HepG2 (cell line): Measurements from ENCODE around the gene AQP11. TPM values are rescaled to one million over a fixed set of nuclear protein-coding genes. Genes with fewer than 3 reads are reported as not detected.

Experiments used
- ATAC-seq: fragments of 200-7000 bp; cut with Tn5 transposase; 3 replicates; pipeline ENCODE4 v1.9.1; 2020; ENCODE audit warnings: mild to moderate bottlenecking, moderate library complexity
- BruUV-seq: library from RNA; stranded (reverse); fragments of 400-500 nt; replicated peaks from 2 replicates; lab custom pipeline; 2021; lab: Mats Ljungman, UMichigan
- CTCF ChIA-PET: fragments of 300-600 bp; formaldehyde crosslinking; extraction: SDS; loops from one replicate; lab custom pipeline; 2021; ENCODE audit warnings: low total read pairs, inconsistent platforms, low intra/inter-chr PET ratio; lab: Yijun Ruan, JAX
- POLR2A ChIA-PET: fragments of 350-600 bp; sonication (Branson Sonifier 250); formaldehyde crosslinking; loops from one replicate; lab custom pipeline; 2020; ENCODE audit warnings: antibody characterized with exemption, inconsistent platforms; lab: Yijun Ruan, JAX
- DNase-seq: peaks from one replicate; pipeline ENCODE4 v3.0.0-alpha.2; 2015; ENCODE audit warnings: low spot score
- FAIRE-seq: peaks from 3 replicates; lab custom pipeline; 2011; peaks lifted over from hg19 to GRCh38; lab: Jason Lieb, UNC
- H2AFZ ChIP-seq: one replicate; pipeline ENCODE4 v1.6.1; 2011; ENCODE audit warnings: low read length, inconsistent platforms
- H3K27ac ChIP-seq: fragments of 300-600 bp; 3 replicates; pipeline ENCODE4 v1.8.0; 2011; ENCODE audit warnings: mixed run types, mild to moderate bottlenecking, mixed read lengths, low read length, inconsistent platforms; ENCODE audit not compliant: insufficient read depth; ENCODE audit errors: extremely low read length
- H3K27me3 ChIP-seq, 2 experiments: fragments of 200-600 bp in 1 of 2; 2 replicates in 1 of 2; 3 replicates in 1 of 2; pipeline versions ENCODE4 v1.6.0 to v1.8.0; 2011; ENCODE audit warnings: low read length in 2 of 2, mild to moderate bottlenecking in 2 of 2, moderate library complexity in 2 of 2, inconsistent platforms in 1 of 2; ENCODE audit not compliant: insufficient read depth in 2 of 2, control insufficient read depth in 1 of 2
- H3K36me3 ChIP-seq, 2 experiments: fragments of 200-600 bp in 1 of 2; replicated peaks in 1 of 2; 2 replicates in 1 of 2; 3 replicates in 1 of 2; pipeline versions ENCODE4 v1.5.1 to v1.8.0; 2011; ENCODE audit warnings: low read length in 2 of 2, inconsistent platforms in 1 of 2; ENCODE audit not compliant: insufficient read depth in 2 of 2, control insufficient read depth in 1 of 2
- H3K4me1 ChIP-seq: 2 replicates; pipeline ENCODE4 v1.5.1; 2012; ENCODE audit warnings: low read length, inconsistent platforms; ENCODE audit not compliant: insufficient read depth
- H3K4me2 ChIP-seq: 2 replicates; pipeline ENCODE4 v1.6.0; 2011; ENCODE audit warnings: low read depth, low read length, inconsistent platforms
- H3K4me3 ChIP-seq, 3 experiments: fragments of 200-600 bp in 1 of 3; sonication (generic), shearing (Covaris generic) in 1 of 3; replicated peaks in 1 of 3; 2 replicates each; pipeline ENCODE4 v1.5.1; 2011 to 2016; ENCODE audit warnings: low read length in 3 of 3, inconsistent platforms in 2 of 3, low read depth in 2 of 3, mild to moderate bottlenecking in 2 of 3, control low read depth in 1 of 3, mixed read lengths in 1 of 3; ENCODE audit not compliant: insufficient read depth in 1 of 3
- H3K79me2 ChIP-seq: one replicate; pipeline ENCODE4 v1.6.1; 2011; ENCODE audit warnings: low read length, inconsistent platforms; ENCODE audit not compliant: insufficient read depth
- H3K9ac ChIP-seq: 2 replicates; pipeline ENCODE4 v1.6.0; 2011; ENCODE audit warnings: mild to moderate bottlenecking, low read depth, low read length, inconsistent platforms; ENCODE audit not compliant: insufficient read depth
- H3K9me3 ChIP-seq: 2 replicates; pipeline ENCODE4 v1.5.1; 2012; ENCODE audit warnings: mild to moderate bottlenecking, low read length
- H4K20me1 ChIP-seq: 2 replicates; pipeline ENCODE4 v1.6.0; 2011; ENCODE audit warnings: inconsistent platforms, mild to moderate bottlenecking, low read length, moderate library complexity; ENCODE audit not compliant: insufficient read depth
- AGO2 ChIP-seq: fragments of 200-400 bp; formaldehyde crosslinking; optimal IDR thresholded peaks from 2 replicates; pipeline ENCODE3; 2017; ENCODE audit warnings: mild to moderate bottlenecking, low read depth, low read length, moderate library complexity
- ATF1 ChIP-seq: IDR thresholded peaks from 2 replicates; pipeline ENCODE4 v1.6.1; 2016; ENCODE audit warnings: mild to moderate bottlenecking, control low read depth
- MATR3 ChIP-seq: sonication (generic); formaldehyde crosslinking; IDR thresholded peaks from 2 replicates; pipeline ENCODE4 v1.4.0; 2020; ENCODE audit warnings: missing genetic modification reagents
- MEF2D ChIP-seq: sonication (generic); formaldehyde crosslinking; IDR thresholded peaks from 2 replicates; pipeline ENCODE4 v1.5.1; 2020; ENCODE audit warnings: mild to moderate bottlenecking, missing genetic modification reagents
- MTF2 ChIP-seq: sonication (generic); formaldehyde crosslinking; IDR thresholded peaks from 2 replicates; pipeline ENCODE4 v1.5.0; 2020; ENCODE audit warnings: missing genetic modification reagents, borderline replicate concordance
- POLR2G ChIP-seq: fragments of 200-400 bp; formaldehyde crosslinking; IDR thresholded peaks from 2 replicates; pipeline ENCODE4 v1.6.1; 2018; ENCODE audit warnings: mild to moderate bottlenecking, low read depth, low read length, moderate library complexity
- RAD51 ChIP-seq: fragments of 450-650 bp; IDR thresholded peaks from 2 replicates; pipeline ENCODE4 v1.6.1; 2016; ENCODE audit warnings: borderline replicate concordance
- STAG1 ChIP-seq: sonication (generic); formaldehyde crosslinking; IDR thresholded peaks from 2 replicates; pipeline ENCODE4 v1.4.0; 2020; ENCODE audit warnings: missing genetic modification reagents
- TGIF2 ChIP-seq: IDR thresholded peaks from 2 replicates; pipeline ENCODE4 v1.6.1; 2016; ENCODE audit warnings: control low read depth, missing compliant biosample characterization
- ZBTB3 ChIP-seq: sonication (generic); formaldehyde crosslinking; IDR thresholded peaks from 2 replicates; pipeline ENCODE4 v1.4.0; 2020; ENCODE audit warnings: low read depth, mild to moderate bottlenecking, moderate library complexity, missing genetic modification reagents, borderline replicate concordance
- ZNF615 ChIP-seq: sonication (generic); formaldehyde crosslinking; IDR thresholded peaks from 2 replicates; pipeline ENCODE4 v1.5.0; 2020; ENCODE audit warnings: mild to moderate bottlenecking, missing genetic modification reagents, borderline replicate concordance
- WGBS: methylation state at CpG from one replicate; pipeline ENCODE4 v1.1.6; 2017; ENCODE audit warnings: low lambda C conversion rate; 5-methylcytosine and 5-hydroxymethylcytosine counted together
- in situ Hi-C: cut with HindIII; loops from 2 replicates; pipeline ENCODE4 v1.10.0; 2017; ENCODE audit warnings: low pct_unique_long_range_greater_than_20kb; ENCODE audit not compliant: extremely low pct_ligation_motif_present
- intact Hi-C: fragments of 100-400 bp; cut with micrococcal nuclease; formaldehyde crosslinking; loops from one replicate; pipeline ENCODE4 v1.10.0; 2022; ENCODE audit not compliant: unreplicated experiment
- polyA plus RNA-seq, 8 experiments: library from polyadenylated mRNA; depleted of rRNA in 3 of 8; stranded (reverse) in 7 of 8; unstranded in 1 of 8; fragments of >200 nt; fragmentation: Illumina TruSeq in 4 of 8; extraction: Trizol in 4 of 8; gene quantifications; 2 replicates each; pipeline versions ENCODE4 v1.2.1 to v1.2.3, GENCODE V29; 2011 to 2016; ENCODE audit warnings: low read depth in 4 of 8, missing spikeins in 1 of 8, mixed read lengths in 1 of 8; ENCODE audit not compliant: insufficient read depth in 1 of 8
- total RNA-seq, 5 experiments: library from RNA; depleted of rRNA; stranded (reverse); fragments of >200 nt; fragmentation: Illumina TruSeq; extraction: Trizol; gene quantifications; 2 replicates each; pipeline ENCODE4 v1.2.3, GENCODE V29; 2016; ENCODE audit warnings: low read depth in 1 of 5
- TF ChIP-seq, protein P1 (sequence below): sonication (generic); formaldehyde crosslinking; IDR thresholded peaks from 2 replicates; pipeline ENCODE4 v1.8.1; 2023; ENCODE audit warnings: missing genetic modification reagents, inconsistent platforms, borderline replicate concordance

AQP11 gene
- total and polyA plus RNA-seq, 2 of the 13 experiments (the other 11 are each of a cell fraction or from before 2014, with no cell fraction given): 10.4 to 15.3 TPM

DNA sequence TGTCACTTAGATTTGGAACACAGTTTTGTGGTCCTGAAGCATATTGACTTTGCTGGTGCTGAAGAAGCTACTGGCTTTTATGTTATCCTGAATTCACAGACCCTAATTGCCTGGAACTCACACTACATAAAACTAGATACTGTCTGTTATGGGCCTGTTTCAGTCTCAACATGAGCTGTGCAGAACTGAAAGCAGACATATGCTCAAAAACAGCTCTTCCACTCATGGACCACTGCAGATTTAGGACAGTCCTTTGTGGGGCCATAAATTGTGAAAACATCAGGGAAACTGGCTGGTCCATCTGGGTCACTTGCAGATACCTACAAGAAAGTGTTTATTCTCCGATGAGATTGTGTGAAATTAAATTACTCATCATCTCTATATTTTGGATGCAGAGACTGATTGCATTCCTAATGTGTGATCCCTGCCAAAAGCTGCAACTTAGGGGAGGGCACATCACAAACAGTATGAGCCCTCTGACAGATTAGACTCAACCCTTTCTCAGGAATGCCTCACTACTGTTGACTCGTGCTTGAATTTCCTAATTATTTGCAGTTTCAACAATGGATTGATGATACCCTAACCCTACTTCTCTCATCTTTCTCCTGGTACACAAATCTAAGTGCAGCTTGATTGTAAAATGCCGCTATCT, 58.0 kb downstream of the AQP11 start (continued):
- TF ChIP-seq, protein P1, sequence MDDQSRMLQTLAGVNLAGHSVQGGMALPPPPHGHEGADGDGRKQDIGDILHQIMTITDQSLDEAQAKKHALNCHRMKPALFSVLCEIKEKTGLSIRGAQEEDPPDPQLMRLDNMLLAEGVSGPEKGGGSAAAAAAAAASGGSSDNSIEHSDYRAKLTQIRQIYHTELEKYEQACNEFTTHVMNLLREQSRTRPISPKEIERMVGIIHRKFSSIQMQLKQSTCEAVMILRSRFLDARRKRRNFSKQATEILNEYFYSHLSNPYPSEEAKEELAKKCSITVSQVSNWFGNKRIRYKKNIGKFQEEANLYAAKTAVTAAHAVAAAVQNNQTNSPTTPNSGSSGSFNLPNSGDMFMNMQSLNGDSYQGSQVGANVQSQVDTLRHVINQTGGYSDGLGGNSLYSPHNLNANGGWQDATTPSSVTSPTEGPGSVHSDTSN (CRISPR knock-in tag): no peak
- TF ChIP-seq POLR2G: no peak
- TF ChIP-seq STAG1 (CRISPR knock-in tag): no peak
- TF ChIP-seq ZNF615: no peak
- TF ChIP-seq, all 625 proteins: peak for 0

GRCh38 chr11:77650123-77650522, 60.4 kb downstream of the AQP11 start:
- CTCF ChIA-PET: no interaction called here
- TF ChIP-seq RAD51 (no peak), ATF1 (no peak), MTF2 (CRISPR knock-in tag) (no peak), ZBTB3 (CRISPR knock-in tag) (no peak), AGO2 (no peak), TGIF2 (CRISPR knock-in tag) (no peak), MEF2D (no peak), MATR3 (no peak)
- TF ChIP-seq, all 625 proteins: peak for 0
- peak overlapping the region; percentile 58 for H2AFZ ChIP-seq
- H3K27ac ChIP-seq: no peak overlapping the region
- POLR2A ChIA-PET: no interaction called here
- WGBS: 18% methylated on average over 3 of the region's 3 CpGs
- DNase-seq (no peak), FAIRE-seq (no peak), ATAC-seq (no peak; the same call in 2 of the 3 replicates)
- H3K27me3 ChIP-seq: no peaks in the 10 kb centered on the region
- in situ Hi-C loops (no loop called here), intact Hi-C loops (no loop called here)
- H3K4me1 ChIP-seq: peaks cover 16% of the 10 kb centered on the region; the same call in 1 of the 2 replicates
- BruUV-seq: no TSS peak
- H3K4me3 ChIP-seq: no peak overlapping the region
- no peaks in the 10 kb centered on the region for H3K36me3 ChIP-seq
- H3K9me3 ChIP-seq: no peaks in the 10 kb centered on the region
- H3K9ac ChIP-seq: no peak overlapping the region
- peak overlapping the region; percentile 40; the same call in 1 of the 2 replicates for H3K4me2 ChIP-seq
- H3K79me2 ChIP-seq: no peaks in the 10 kb centered on the region
- no peaks in the 10 kb centered on the region for H4K20me1 ChIP-seq
